ENCODE data around the gene ZNF23.

DNA sequence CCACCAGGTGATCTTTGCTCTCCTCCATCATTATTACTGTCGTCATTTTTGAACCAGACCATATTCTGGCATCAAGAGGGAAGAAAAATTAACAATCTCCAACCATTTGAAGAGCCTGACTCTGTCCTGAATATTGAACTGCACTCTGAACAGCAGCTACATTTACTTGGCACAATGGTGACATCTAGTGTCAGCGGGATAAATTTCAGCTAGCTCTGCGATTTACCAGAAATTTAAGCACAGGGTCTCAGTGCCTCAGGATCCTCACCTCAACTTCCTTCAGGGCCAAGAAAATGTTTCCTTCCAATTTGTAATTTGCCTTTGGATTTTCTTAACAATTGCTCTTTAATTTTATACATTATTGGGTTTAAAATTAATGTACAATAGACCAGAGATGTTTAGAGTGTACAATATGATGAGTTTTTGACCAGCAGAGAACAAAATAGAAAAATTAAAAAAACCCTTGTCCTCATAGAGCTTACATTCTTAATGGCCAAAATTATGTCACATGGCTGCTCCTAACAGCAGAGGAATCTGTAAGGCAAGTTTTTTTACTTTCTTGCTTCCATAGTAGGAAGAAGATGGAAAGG, 37.8 kb upstream of the ZNF23 start:
- TF ChIP-seq, protein P1, sequence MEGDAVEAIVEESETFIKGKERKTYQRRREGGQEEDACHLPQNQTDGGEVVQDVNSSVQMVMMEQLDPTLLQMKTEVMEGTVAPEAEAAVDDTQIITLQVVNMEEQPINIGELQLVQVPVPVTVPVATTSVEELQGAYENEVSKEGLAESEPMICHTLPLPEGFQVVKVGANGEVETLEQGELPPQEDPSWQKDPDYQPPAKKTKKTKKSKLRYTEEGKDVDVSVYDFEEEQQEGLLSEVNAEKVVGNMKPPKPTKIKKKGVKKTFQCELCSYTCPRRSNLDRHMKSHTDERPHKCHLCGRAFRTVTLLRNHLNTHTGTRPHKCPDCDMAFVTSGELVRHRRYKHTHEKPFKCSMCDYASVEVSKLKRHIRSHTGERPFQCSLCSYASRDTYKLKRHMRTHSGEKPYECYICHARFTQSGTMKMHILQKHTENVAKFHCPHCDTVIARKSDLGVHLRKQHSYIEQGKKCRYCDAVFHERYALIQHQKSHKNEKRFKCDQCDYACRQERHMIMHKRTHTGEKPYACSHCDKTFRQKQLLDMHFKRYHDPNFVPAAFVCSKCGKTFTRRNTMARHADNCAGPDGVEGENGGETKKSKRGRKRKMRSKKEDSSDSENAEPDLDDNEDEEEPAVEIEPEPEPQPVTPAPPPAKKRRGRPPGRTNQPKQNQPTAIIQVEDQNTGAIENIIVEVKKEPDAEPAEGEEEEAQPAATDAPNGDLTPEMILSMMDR (IDR thresholded peaks at IDR 0.05), result peak; percentile 45 to 86 (median 78)
- no peak for TF ChIP-seq POLR2A (IDR thresholded peaks at IDR 0.05)

Measured in body of pancreas (tissue), 4 donors.